ENCODE results near the gene CACNA1H.
"Not testable (repeated sequence)": the region's sequence is repeated elsewhere in the genome, so short reads cannot be mapped to it uniquely, and the experiment has no call there.

The CACNA1H gene

DNA sequence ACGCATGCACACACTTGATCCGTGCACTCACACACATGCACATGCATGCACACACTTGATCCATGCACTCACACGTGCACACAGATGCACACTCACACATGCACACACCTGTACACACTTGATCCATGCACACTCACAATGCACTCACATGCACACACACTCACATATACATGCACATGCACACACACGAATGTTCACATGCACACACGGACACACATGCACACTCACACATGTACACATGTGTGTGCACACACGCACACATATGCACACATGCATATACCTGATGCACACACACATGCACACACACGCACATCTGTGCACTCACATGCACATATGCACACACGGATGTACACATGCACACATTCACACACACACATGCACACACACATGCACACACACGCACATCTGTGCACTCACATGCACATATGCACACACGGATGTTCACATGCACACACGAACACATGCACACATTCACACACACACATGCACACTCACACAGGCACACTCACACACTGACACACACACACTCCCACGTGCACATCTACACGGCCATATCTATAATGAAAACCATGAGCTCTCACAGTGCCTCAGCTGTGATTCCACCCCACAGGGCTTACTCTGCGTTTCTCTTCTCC is 95.1 kb downstream of the CACNA1H start:
- not testable (repeated sequence) for DNase-seq (ENCODE audit: low read depth in 1 of 2, low spot score in 1 of 2)

GRCh38 chr16:1249031-1249755 is 96.3 kb downstream of the CACNA1H start:
- DNase-seq (ENCODE audit: low read depth in 1 of 2, low spot score in 1 of 2) = not testable (repeated sequence)

GRCh38 chr16:1253701-1254364 is 100.9 kb downstream of the CACNA1H start:
- not testable (repeated sequence) for DNase-seq (ENCODE audit: low read depth in 1 of 2, low spot score in 1 of 2)

GRCh38 chr16:1254821-1255220 is 101.9 kb downstream of the CACNA1H start:
- DNase-seq (ENCODE audit: low read depth in 1 of 2, low spot score in 1 of 2) = not testable (repeated sequence)

- not testable (repeated sequence) for DNase-seq (ENCODE audit: low read depth in 1 of 2, low spot score in 1 of 2)
These were observed 102.6 kb downstream of the CACNA1H start, which contains the start of gene TPSD1 for GRCh38 chr16:1255276-1256122. Gene TPSD1, plus strand, starts transcription at chr16:1256069. Its CDS starts 212 bp downstream, at chr16:1256281.

GRCh38 chr16:1256296-1256873 is 103.5 kb downstream of the CACNA1H start:
- not testable (repeated sequence) for DNase-seq (ENCODE audit: low read depth in 1 of 2, low spot score in 1 of 2)

DNA sequence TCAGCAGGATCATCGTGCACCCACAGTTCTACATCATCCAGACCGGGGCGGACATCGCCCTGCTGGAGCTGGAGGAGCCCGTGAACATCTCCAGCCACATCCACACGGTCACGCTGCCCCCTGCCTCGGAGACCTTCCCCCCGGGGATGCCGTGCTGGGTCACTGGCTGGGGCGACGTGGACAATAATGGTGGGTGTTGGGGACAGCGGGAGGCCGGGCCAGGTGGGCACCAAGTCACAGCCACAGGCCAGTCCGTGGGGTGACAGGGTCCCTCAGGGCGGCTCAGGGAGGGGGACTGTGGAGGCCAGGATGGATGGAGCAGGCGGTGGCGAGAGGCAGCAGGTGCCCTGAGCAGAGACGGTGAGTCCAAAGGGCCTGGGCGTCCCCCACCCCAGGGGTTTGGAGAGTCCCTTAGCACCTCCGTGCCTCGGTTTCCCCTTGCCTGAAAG is 104.0 kb downstream of the CACNA1H start:
- no peak for DNase-seq (ENCODE audit: low read depth in 1 of 2, low spot score in 1 of 2)

- no peak for DNase-seq (ENCODE audit: low read depth in 1 of 2, low spot score in 1 of 2)
These were observed 104.8 kb downstream of the CACNA1H start for GRCh38 chr16:1257561-1258224.

DNA sequence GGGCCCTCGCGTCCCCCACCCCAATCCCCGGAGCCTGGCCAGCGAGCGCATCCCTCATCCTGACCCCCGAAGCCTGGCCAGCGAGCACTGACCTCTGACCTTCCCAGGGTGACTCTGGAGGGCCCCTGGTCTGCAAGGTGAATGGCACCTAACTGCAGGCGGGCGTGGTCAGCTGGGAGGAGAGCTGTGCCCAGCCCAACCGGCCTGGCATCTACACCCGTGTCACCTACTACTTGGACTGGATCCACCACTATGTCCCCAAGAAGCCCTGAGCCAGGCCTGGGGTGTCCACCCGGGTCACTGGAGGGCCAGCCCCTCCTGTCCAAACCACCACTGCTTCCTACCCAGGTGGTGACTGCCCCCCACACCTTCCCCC is 105.3 kb downstream of the CACNA1H start:
- no peak for DNase-seq (ENCODE audit: low read depth in 1 of 2, low spot score in 1 of 2)

DNA sequence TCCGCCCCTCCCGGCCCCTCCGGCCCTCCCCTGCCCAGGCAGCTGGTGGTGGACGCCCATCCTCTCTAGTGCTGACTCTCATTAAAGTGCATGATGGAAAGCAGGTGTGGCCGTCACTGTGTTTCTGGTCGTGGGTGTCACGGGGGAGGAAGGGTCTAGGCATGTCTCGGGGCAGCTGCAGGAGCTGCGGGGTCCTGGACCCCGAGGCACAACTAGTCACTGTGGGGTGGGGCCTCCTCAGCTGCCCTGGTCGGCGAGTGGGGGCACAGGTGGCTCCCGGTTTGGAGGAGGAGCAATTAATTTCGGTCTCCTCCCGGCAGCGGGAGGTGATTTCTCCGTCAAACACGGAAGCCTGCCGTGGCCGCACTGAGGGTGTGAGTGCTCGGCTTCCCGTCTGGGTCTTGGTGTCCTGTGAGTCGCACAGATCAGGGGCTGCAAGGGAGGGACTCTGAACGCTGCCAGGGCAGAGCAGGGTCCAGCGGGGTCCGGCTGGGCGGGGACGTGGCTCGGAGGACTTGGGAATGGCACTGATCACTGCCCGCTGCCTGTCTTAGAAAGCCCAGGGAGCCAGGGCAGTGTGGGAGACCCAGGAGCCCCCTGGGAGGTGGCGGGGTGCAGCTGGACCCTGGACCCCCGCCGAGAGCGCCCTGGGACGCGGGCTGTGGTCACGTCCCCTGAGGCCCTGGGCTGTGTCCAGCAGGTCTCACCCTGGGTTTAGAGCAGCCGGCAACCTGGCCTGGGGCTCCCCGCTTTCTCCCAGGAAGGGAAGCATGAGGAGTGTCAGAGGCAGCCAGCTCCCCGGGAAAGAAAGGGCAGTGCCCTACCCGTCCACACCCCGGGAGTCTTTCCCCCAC is 106.2 kb downstream of the CACNA1H start:
- no peak for DNase-seq (ENCODE audit: low read depth in 1 of 2, low spot score in 1 of 2)

- no peak for DNase-seq (ENCODE audit: low read depth in 1 of 2, low spot score in 1 of 2)
These were observed 106.8 kb downstream of the CACNA1H start for GRCh38 chr16:1259760-1260068.

DNA sequence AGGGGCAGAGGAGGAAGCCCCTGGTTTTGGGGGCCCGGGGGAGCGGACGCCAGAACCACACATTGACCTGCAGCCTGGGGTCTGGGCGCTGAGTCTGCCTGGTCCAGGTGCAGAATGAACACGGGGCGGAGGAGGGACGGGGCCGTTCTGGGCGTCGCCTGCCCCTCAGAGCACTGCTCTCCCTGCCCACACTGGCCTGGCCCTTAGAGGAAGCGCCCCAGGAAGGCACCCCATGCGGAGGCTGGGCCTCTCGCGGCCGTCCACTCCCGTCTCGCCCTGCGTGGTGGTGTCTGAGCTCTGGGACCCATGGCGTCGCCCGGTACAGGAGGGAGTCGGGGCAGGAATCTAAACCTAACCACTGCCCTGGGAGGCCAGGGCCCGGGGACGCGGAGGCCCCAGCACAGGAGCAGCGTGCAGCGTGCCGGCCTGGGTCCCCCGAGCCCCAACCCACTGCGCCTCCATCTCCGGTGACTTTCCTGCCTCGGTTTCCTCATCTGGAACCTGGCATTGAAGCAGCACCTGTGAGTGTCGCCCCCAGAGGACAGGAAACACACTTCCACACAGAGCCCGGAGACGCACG is 107.3 kb downstream of the CACNA1H start:
- no peak for DNase-seq (ENCODE audit: low read depth in 1 of 2, low spot score in 1 of 2)

DNA sequence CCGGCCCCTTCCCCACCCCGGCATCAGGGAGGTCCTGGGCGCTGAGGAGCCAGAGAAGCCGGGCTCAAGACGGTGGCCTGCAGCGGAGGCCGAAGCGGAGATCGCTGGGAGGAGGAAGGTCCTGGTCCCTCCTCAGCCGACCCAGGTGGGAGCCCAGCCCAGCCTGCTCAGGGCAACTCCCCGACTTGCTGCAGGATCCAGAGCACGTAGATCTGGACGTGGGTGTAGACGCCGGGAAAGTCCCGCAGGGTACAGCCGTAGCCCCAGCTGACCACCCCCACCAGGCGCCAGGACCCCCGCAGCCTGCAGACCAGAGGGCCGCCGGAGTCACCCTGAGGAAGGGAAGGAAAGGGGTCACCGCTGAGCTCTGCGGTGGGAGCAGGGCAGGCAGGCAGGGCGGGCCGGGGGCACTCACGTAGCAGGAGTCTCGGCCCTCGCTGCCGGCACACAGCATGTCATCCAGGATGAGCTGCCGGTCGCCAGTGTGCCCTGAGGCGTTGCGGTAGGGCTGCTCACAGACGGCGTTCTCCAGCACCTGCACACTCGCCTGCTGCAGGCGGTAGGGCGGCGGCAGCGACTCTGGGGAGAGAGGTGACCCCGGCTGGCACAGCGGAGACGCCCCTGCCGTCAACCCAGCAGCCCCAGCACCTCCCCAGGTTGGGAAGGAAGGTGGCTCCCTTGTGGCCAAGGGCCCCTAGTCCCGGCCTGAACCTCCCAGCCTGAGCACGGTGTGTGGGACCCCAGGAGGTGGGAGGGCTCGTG is 108.4 kb downstream of the CACNA1H start:
- DNase-seq (ENCODE audit: low read depth in 1 of 2, low spot score in 1 of 2) = no peak

DNA sequence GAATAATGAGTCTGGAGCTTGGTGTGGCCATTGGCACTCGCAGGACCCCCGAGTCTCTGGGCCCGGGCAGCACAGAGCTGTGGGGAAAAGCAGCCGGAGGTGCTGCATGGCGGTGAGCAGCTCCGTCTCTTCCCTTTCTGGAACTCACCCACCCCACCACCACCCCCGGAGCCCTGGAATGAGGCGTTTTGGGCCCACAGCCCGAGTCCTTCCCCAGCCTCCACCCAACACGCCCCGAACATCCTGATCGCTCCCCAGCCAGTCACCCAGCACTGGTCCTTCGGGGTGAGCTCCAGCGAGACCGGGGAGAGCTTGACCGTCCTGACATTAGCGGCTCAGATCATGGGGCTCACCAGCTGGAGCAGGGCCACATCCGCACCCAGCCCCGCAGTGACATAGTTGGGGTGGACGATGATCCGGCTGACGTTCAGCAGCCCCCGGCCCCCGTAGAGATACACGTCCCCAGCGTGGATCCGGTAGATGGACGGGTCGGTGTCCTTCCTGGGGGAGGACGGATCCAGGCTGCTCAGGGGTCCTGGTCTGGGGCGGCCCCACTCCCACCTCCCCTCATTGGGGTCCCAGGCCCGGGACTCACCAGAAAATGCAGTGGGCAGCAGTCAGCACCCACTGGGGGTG is 109.4 kb downstream of the CACNA1H start:
- DNase-seq (ENCODE audit: low read depth in 1 of 2, low spot score in 1 of 2) = no peak

DNA sequence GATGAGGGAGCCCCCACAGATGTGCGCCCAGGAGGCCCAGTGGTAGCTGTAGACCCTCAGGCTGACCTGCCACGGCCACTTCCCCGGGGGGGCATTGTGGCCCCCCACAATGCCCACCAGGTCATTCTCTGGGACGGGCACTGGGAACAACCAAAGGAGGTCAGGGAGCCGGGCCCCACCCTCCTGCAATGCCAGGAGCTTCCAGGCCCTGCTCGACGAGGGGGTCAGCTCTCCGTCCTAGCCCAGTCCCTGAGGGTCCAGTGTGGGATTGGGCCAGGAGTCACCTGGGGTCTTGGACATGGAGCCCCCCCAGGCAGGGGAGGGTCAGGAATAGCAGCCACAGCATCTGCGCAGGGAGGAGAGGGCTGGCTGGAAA is 109.9 kb downstream of the CACNA1H start:
- no peak for DNase-seq (ENCODE audit: low read depth in 1 of 2, low spot score in 1 of 2)

DNA sequence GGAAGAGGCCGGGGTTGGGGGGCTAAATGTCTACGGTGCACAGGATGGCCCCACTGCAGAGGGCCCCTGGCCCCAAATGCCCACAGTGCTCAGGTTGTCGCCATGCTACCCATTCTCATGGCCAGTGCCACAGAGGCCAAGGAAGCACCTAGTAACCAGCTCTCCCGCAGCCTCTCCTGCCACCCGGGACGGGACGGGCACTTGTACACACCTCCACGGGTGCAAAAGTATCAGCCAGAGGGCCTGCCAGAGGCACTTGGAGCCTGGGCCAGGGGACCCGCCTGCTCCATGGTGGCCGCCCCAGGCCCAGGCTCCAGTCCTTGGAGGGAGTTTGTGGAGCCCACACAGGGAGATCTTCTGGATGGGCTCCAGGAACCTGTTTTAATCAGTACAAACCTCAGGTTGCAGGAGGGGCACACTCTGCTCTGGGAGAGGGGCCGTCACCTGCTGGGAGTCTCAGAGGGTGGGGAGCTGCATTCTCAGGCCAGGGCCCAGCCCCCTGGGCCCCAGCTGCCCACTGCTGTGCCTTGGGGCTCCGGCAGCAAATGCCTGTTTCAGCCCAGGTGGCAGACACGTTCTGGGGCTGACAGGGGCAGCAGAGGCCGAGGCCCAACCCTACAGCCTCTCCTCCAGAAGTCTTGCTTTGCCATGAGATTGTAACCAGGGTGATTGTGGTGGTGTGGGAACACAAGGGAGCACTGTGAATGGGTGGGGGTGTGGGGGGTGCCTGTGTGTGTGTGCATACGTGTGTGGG is 110.9 kb downstream of the CACNA1H start:
- no peak for DNase-seq (ENCODE audit: low read depth in 1 of 2, low spot score in 1 of 2)

DNA sequence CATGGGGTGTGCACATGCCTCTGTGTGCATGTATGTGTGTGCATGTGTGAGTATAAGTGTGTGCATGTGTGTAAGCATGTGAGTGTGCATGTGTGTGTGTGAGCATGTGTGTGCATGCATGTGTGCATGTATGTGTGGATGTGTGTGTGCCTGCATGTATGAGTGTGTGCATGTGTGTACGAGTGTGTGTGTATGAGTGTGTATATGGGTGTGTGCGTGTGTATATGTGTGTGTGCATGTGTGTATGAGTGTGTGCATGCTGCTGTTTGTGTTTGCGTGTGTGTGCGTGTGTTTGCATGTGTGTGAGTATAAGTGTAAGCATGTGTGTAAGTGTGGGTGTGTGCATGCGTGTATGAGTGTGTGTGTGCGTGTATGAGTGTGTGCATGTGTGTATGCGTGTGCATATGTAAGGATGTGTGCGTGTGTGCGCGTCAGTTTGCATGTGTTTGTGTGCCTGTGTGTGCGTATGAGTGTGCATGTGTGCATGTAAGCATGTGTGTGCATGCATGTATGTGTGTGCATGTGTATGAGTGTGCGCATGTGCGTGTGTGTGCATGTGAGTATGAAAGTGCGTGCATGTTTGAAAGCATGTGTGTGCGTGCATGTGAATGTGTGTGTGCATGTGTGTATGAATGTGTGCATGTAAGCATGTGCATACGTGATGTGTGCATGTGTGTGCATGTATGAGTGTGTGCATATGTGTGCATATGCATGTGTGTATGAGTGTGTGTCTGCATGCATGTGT is 111.6 kb downstream of the CACNA1H start:
- DNase-seq (ENCODE audit: low read depth in 1 of 2, low spot score in 1 of 2) = no peak

Measured in stimulated activated CD4-positive, alpha-beta T cell treated with anti-CD3 and anti-CD28 coated beads, Interleukin-15, amount 100 ng/mL, for 1 hour (primary cell).